NAMALWA (cell line): Measurements from ENCODE around the gene CEMIP2.

Experiments used
- DNase-seq: peaks from one replicate; pipeline ENCODE4 v3.0.0-alpha.2; 2015; ENCODE audit warnings: low spot score

The CEMIP2 gene

DNA sequence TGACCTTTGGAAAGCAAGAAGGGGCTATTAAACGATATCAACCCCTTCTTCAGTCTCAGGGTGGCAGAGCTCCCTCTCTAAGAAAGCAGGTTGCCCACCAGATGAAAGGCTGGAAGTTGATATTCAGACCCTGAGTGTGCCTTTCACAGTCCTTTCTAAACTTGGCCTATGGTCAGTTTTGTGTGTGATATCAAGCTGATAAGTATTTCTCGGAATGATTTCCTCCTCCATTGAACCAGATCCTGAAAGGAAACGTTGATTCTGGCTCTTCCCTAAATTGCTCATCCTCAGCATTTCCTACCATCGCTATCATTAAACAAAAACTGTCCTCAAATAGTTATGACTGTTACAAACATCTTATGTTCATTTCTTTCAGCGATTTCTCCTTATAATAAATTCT lies 130.4 kb downstream of the CEMIP2 start:
- DNase-seq: no peak

DNA sequence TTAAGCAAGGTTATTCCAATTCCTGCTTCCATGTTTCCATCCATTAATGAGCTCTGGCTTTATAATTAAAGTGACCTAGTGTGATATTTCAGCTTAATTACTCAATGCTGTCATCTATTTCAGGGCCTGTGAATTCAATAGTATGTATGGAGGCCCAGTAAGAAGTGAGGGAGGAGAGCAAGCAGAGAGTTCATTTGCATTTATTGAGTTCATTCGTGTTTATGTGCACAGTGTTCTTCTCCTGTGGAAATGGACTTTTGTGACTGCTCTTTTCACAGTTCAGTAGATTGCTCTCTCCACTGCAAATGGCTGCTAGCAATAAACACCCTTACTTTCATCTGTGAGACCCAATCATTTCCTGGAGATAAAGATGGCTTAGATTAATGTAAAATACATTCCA lies 130.9 kb downstream of the CEMIP2 start:
- no peak for DNase-seq

DNA sequence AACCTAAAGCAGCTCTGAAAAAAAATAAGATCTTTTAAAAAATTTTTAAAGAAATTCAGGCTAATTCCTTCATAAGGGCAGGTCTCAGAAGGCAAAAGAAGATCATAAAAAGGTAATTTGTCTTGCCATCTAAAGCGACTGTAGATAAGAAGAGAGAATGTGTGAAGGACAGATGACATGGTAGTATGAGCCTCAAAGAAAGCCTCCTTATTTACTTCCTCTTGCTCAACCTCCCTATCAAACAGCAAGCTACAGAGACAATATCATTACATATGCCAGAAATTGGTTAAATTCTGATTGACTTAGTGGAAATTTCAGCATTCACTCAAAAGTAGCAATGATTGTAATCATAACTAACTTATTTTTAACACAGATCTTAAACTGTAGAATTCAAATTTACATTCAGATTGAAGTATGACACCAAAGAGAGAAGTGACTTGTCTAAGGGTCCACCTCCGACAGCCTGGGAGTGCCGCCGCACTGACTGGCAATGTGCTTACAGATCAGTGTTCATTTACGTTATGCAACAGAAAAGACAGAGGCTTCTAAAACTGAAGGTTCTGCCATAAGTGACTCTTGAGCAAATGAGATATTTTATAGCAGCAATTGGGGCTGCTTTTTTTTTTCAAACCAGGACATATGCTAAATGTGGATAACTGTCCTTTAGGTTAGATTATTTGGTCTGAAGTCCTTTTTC lies 132.0 kb downstream of the CEMIP2 start:
- DNase-seq: no peak

DNA sequence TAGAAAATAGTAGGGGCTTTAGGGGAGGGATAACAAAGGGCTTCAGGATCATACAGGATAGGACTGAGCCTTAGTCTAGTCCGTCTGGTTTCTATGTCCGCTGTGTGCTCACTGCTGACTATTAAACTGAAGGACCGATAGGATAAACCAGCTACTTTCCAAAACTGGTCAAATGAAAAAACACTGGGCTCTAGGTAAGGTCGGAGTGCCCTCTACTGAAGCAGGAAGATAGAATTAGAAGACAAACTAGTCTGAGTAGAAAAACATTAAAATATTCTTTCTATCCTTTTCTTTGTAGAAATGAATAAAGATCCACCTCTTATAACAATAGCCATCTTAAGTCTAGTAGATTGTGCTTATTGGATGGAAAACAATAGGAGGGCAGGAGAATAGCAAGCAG lies 133.6 kb downstream of the CEMIP2 start:
- DNase-seq: no peak
